SKM-1 treated with dmso at 0.1 percent for 144 hours (cell line): ENCODE measurements around the gene CLASP1.
"Not testable (repeated sequence)": the region's sequence is repeated elsewhere in the genome, so short reads cannot be mapped to it uniquely, and the experiment has no call there.

Experiments used
- DNase-seq: peaks from one replicate; lab custom pipeline; 2025; ENCODE audit not compliant: unreplicated experiment; lab: John Stamatoyannopoulos, UW

Gene CLASP1

DNA sequence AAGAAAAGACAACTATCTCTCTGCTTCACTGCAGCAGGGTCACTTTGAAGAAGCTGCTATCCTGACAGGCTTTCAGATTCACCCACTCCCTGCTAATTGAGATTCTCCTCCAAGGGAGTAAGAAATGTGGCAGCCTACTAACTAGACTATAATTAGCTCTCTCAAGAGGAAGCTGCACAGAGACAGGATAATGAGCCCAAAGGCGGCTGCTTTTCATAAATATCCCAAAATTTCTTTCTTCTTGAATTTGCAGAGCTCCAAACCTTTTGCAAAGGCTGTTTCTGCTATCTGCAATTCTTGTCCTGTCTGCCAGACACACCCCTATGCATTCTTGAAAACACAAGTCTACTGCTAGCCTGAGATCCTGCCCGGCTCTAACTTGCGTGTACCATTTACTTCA, 172.6 kb downstream of the CLASP1 start:
- no peak for DNase-seq

DNA sequence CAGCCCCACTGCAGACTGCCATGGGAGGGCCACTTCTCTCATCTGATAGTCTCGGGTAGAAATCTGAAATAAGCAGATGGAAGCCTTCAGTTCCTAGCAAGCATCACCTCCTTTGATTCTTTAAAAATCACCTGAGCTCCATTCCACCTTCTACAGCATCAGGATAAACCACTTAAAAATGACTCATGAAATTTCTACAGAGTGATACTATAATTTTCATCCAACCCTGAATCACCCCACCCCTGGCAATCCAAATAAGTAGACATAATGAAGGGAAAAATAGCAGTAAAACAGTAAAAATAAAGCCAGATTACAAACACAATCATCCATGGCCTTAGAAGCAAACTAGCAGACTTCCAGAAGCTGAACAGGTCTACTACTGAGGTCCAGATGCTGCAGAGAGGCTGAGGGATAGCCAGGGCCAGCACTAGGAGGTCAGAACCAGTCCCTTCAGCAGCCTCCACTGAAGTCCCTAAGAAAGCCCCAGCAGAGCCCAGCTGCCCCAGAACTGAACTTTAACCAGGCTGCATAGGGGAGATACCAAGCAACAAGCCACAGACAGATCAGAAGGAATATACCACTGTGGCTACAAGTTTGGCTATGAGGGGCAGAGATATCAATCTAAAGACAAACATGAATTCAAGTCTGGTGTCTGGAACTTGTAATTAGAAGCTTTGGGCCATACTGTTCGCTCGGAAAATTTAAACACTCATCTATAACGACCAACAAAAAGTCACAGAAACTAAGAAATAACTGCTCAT, 173.3 kb downstream of the CLASP1 start:
- no peak for DNase-seq

- no peak for DNase-seq
Observed at GRCh38 chr2:121473512-121473911, 175.8 kb downstream of the CLASP1 start.

DNA sequence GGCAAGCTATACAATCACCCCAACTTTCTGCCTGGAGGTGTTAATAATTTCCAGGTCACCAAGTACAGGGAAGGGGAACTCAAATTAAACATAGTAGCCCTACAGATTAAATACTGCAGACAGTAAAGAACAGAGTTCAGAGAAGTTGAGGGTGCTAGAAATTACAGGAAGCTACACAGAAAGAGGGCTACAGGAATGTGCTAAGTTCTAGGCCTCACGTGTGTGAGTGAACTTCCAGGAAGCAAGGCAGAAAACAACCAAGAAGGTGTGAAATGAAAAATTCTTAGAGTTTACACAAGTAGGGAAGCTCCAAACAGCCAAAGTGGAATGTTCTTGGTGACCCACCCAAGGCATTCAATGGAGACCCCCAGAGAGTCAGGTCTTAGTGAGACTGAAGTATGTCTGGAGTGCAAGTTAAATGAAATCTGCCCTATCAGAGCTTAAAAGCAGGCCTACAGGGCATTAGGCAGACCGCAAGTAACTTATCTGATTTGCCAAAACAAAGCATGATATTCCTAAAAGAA, 176.7 kb downstream of the CLASP1 start:
- no peak for DNase-seq

- no peak for DNase-seq
Observed at GRCh38 chr2:121471532-121472469, 177.5 kb downstream of the CLASP1 start.

- DNase-seq: no peak
Observed at GRCh38 chr2:121470917-121471316, 178.3 kb downstream of the CLASP1 start.

DNA sequence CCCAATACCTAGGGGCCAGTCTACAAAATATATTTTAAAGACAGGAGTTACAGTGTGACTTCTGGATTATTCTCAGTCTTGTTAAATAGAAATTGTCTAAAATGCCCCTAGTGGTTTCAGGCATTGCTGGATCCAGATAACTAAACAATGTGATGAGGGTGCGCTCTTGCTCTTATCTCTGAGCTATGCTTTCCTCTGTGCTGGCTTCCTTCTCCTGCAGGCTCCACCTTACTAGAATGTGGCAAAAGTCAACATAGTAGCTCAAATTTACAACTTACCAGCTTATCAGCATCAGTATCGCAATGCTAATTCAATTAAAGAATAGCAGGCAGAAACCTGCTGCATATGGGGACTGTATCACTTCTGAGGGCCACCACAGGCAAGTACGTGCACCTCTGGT, 179.9 kb downstream of the CLASP1 start:
- no peak for DNase-seq

GRCh38 chr2:121468936-121469335, 180.3 kb downstream of the CLASP1 start:
- no peak for DNase-seq

DNA sequence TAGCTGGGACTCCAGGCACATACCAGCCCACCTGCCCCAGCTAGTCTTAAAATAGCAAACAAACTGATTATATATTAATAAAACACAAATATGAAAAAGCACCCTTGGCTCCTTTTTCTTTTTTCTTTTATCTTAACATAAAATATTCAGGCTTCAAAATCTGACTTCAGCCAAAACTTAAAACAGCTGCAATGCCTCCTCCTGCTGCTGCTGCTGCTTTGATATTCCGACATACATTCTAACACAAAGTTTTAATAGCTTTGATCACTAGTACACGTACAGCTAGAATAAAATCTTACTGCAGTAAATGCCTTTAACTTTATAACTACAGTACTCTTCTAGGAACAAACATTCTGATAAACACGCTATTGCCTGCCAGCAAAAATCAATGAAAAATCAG, 190.0 kb downstream of the CLASP1 start:
- no peak for DNase-seq

GRCh38 chr2:121456325-121456724, 192.9 kb downstream of the CLASP1 start:
- no peak for DNase-seq

GRCh38 chr2:121455446-121455845, 193.8 kb downstream of the CLASP1 start:
- DNase-seq: no peak

- no peak for DNase-seq
Observed at GRCh38 chr2:121454549-121455090, 194.6 kb downstream of the CLASP1 start.

GRCh38 chr2:121451398-121451797, 197.9 kb downstream of the CLASP1 start:
- DNase-seq: no peak

- no peak for DNase-seq
Observed at GRCh38 chr2:121450301-121450700, 199.0 kb downstream of the CLASP1 start.

- no peak for DNase-seq
Observed at GRCh38 chr2:121446647-121447241, 202.5 kb downstream of the CLASP1 start.

DNA sequence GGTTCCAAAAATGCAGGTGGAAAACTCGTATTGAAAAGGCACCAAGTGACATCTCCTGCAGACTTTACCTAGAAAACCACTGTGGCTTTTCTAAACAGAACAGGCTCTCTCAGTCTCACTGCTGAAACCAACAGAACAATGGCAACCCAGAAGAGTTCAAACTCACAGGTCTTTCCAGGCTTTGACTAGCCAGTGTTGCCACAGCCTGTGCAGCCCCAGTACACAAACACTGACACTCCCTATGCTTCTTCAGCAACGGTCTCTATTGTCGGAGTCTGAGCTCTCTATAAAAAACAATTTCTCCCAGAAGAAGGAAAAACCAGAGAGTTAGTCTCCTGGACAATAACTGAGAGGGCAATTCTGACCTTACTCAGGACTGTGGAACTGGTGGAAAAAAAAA, 206.4 kb downstream of the CLASP1 start:
- DNase-seq: no peak

DNA sequence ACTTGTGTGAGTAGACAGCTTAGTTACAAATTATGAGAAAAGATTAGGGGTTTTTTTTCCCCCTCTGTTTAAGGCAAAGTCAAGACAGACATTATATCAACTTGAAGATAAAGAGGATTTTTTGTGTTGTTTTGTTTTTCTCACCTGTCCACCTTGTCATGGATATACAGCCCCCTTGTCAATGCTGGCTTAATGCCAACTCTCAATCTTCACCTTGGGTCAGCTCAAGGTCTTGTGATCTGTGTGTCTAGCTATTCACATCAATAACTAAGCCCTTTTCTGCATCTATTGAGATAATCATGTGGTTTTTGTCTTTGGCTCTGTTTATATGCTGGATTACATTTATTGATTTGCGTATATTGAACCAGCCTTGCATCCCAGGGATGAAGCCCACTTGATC, 211.0 kb downstream of the CLASP1 start:
- not testable (repeated sequence) for DNase-seq

GRCh38 chr2:121436918-121437317, 212.3 kb downstream of the CLASP1 start:
- DNase-seq: no peak

DNA sequence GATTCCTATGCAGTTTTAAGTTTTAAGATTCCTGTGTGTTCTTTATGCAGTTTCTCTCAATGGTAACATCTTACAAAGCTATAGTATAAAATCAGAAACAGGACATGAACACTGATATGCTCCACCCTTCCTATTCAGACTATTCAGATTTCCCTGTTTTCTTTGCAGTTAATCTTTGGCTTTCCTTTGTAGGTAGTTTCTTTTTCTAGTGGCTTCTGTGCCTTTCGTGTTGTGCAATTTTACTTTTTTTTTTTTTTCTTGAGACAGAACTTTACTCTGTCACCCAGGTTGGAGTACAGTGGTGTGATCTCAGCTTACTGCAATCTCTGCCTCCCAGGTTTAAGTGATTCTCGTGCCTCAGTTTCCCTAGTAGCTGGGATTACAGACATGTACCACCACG, 213.5 kb downstream of the CLASP1 start:
- no peak for DNase-seq

GRCh38 chr2:121431214-121431613, 218.0 kb downstream of the CLASP1 start:
- DNase-seq: no peak

DNA sequence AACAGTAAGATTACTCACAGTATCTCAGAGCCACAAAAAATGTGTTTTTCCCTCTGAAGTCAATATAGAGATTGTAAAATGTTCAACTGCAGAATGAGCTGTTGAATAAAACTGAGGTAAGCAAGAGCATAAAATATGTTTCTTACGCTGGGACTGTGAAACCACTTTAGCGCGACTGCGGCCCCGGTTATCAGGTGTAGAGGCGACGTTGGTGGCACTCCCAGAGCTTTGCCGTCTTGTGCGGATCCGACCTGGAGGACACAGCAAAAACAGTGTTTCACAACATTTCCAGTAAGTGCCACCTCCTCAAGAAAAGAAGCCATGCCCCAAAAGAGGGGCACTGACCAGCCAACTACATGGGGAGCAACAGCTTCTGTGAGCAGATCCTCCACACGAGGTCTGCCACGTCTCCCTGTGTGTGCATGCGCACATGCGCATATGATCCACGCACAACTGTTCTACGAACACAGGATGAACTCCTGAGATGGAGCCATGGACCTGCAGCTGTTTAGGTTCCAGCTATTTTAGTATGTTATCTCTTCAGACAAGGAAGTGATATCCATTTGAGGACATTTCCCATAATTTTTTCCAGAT, 219.2 kb downstream of the CLASP1 start:
- DNase-seq: no peak
